GM11168 (cell line): ENCODE results near the gene BOLA3.
"Not testable (repeated sequence)": the region's sequence is repeated elsewhere in the genome, so short reads cannot be mapped to it uniquely, and the experiment has no call there.

Experiments
- in situ Hi-C: fragments of 300-500 bp; cut with MboI; formaldehyde crosslinking; loops from one replicate; pipeline ENCODE4 v1.12.0; 2022; ENCODE audit warnings: low sequenced_read_pairs; ENCODE audit not compliant: unreplicated experiment

BOLA3 gene

GRCh38 chr2:74149570-74150319 lies 2.0 kb upstream of the BOLA3 start:
- in situ Hi-C loops: no loop called here

- in situ Hi-C loops: no loop called here
These were observed 1.5 kb upstream of the BOLA3 start for GRCh38 chr2:74149247-74149525.

DNA sequence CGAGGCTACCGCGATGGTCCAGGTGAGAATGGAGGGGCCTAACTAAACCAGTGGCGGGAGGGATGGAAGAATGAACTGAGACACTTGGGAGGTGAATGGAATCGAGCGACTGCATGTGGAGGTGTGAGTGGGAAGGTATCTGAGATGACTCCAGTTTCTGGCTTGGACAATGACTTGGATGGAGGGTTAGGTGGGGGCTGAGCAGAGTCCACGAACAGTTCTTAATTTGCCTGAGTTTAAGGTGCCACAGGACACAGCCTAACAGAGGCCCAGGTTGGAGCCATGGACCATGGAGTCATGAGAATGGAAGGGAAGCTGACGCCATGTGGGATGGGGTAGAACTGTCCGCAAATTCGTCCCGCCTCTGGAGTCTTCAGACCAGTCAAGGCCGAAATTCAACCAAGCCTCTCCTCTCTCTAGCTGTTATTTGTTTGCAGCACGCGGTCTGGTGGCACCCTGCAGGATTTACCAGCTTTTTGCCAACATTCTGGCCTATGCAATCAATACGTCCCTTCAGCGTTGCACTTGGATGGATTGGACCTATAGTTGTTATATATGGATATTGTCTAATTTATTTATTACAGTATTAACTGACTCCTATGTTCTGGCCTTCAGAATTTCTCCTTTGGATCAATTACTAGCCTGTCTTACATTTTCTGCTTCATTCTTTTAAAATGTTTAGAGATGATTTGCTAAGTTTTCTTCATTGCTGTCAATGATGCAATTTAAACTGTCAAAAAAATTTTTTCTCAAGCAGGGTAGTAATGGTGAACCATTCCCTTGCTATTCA lies 940 bp upstream of the BOLA3 start:
- in situ Hi-C loops: no loop called here

DNA sequence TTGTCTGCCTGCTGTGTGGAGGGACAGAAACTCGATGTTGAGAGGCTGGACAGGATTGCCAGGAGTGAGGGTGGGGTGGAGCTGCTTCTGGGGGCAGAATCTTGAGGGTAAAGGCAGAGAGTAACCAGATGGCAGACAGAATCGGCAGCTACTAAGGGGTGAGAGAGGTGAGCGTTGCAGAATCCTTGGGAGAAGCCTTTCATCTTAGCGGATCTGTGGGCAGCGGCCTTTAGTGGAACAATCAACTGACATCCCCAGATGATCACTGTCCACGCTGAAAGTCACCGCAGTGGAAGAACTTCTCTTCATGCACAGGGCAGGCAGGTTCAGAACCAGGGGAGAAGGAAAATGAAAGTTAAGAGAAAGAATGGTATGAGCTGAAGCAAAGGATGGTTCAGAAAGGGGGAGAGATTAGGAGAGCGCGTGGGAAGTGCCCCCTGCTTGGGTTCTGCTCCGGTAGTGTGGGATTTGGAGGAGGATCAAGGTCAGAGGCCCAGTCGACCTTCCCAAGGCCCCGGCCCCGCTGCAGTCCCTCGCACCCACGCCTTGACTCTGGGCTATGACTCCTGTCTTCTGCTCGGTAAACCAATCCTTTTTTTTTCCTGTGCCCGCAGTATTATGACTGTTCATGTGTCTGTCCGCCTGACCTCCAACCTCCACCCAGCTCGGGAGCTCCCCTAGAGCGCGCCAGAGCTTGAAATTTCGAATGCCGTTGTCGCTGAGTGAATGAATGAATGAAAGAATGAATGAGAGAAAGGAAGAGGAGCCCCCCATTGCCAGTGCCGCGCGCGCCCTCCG lies 584 bp downstream of the BOLA3 start:
- in situ Hi-C loops: no loop called here

DNA sequence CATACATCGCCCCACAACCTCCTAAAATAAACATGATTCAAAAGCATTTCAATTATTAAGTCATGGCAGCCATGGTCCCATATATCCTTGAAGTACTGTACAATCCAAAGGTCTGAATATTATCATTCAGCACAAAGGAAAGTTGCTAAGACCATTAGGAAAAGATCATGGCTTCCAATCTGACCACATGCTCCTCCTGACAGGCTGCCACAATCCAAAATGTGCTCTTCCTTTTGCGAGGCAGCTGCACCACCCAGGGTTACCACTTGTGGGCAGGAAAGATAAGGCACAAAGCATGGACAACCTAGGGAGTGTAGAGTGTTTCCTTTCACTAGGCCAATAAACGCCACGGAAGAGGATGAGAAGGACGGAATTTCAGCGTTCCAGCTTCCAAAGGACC lies 5.4 kb downstream of the BOLA3 start:
- in situ Hi-C loops: no loop called here

- in situ Hi-C loops: no loop called here
These were observed 8.9 kb downstream of the BOLA3 start for GRCh38 chr2:74138600-74139323.

- in situ Hi-C loops: no loop called here
These were observed 9.8 kb downstream of the BOLA3 start for GRCh38 chr2:74137651-74138599.

GRCh38 chr2:74131901-74132300 lies 15.8 kb downstream of the BOLA3 start:
- in situ Hi-C loops: no loop called here

DNA sequence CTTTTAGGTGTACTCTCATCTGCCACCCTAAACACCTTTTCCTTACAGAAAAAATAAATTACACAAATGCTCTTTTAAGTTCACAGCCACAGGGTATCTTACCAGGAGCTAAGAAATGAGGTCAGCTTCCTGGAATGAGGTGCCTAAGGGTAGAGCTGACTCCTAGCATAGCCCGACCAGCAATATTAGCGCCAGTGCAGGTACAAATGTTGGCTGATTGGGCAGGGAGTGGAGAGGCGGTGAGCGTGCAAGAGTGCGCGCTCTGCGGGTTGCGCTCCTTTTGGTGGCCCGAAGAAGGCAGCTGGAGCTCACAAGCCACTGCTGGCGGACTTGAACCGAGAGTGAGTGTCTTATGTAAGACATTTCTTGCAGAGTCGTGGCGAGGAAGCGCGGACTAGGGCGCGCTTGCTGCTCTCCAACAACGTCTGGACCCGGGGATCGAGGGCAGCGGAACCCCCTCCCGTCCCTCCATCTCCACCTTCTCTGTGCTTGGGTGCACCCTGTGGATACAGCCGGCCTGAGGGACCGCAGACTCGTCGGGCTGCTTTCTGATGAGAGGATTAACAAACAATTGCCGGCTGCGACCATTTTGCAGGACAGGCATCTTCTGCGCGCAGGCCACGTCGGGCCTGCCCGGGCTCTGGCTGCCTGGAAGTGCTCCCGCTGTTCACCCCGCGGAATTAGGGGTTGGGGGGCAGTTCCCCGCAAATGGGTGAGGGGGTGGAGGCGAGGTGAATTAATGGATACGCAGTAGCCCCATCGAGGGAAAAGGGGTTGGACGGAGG lies 17.3 kb downstream of the BOLA3 start:
- in situ Hi-C loops: no loop called here

DNA sequence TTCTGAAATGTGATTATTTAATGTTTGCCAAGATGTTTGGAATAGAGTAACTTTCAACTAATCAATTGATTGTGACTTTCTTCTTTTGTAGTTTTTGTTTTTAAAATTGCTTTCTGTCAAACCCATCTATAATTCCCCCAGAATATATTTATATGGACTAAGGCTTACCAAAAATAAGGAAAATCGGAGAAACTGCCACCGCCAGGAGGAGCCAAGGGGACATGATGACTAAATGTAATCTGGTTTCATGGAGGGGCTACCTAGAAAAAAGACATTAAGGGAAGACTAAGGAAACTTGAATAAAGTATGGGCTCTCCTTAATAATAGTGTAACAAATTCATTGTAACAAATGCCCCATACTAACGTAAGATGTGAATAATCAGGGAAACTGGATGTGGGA lies 19.5 kb downstream of the BOLA3 start:
- in situ Hi-C loops: no loop called here

DNA sequence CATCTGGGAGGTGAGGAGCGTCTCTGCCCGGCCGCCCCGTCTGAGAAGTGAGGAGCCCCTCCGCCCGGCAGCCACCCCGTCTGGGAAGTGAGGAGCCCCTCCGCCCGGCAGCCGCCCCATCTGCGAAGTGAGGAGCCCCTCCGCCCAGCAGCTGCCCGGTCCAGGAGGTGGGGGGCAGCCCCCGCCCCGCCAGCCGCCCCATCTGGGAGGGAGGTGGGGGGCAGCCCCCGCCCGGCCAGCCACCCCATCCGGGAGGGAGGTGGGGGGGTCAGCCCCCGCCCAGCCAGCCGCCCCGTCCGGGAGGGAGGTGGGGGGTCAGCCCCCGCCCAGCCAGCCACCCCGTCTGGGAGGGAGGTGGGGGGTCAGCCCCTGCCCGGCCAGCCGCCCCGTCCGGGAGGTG lies 23.8 kb downstream of the BOLA3 start:
- in situ Hi-C loops: not testable (repeated sequence)

- in situ Hi-C loops: not testable (repeated sequence)
These were observed 25.9 kb downstream of the BOLA3 start for GRCh38 chr2:74121846-74122245.

- in situ Hi-C loops: no loop called here
These were observed 27.5 kb downstream of the BOLA3 start for GRCh38 chr2:74119912-74120825.

GRCh38 chr2:74119339-74119738 lies 28.4 kb downstream of the BOLA3 start:
- in situ Hi-C loops: no loop called here

DNA sequence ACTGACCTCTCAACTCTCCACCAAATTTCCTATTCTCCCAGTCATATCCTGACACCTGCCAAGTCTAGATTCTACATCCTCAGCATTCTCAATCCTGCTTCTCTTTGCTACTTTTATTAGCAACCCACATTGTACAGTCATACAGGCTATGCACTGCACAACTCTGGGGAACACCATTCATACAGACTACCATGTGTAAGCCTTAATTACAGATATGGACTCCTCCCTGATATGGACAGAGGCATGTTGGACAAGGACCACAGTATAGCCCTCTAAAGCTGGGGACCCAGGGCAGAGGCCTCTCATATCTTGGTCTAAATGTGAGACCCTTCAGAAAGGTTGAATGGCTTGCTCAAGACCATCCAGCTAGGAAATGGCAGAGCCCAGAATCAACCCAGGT lies 36.3 kb downstream of the BOLA3 start:
- in situ Hi-C loops: no loop called here

DNA sequence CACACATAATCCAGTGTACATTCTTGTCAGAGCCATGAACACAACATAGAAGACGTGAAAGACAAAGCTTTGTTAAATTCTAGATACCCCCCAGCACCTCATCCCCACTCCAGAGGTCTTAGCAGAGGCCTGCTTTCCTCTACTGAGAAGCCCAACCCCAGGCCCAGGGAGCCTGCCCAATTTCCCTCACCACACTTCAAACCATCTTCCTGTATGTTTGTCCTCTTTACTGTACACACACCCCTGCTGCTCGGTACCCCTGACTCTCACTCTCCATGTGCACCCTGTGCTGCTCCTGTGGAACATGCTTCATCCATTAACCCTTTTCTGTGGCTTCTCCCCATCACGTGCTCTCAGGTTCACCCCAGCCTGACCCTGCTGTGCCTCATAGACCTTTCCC lies 37.2 kb downstream of the BOLA3 start:
- in situ Hi-C loops: no loop called here

DNA sequence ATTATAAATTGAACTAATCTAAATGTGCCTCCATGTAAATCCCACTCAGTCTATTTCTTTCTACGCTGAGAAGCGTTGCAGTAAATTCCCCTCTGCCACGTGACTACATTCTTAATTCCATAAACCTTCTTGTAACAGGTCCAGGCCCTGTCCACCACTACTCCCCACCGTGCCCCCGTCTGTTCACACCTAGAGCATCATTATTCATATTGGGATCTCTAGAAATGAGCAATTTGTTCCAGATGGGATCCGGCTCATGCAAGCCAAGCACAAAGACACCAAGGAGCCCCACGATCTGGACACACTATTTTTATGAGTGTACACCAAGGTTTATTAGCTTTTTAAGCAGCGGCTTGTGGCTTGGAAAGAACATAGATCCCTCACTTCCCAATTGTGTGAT lies 38.2 kb downstream of the BOLA3 start:
- in situ Hi-C loops: loop anchor here (10.0 kb wide), 1 partner anchor 285 kb away; the partner anchor contains the start of gene STAMBP

GRCh38 chr2:74107071-74107470 lies 40.6 kb downstream of the BOLA3 start:
- in situ Hi-C loops: loop anchor here (10.0 kb wide), 1 partner anchor 282 kb away; the partner anchor contains the start of gene STAMBP
